Astrocyte (in vitro differentiated cells and primary cell): ENCODE results near the gene CCDC141.

Source experiments
- CTCF ChIP-seq: IDR thresholded peaks from 2 replicates; pipeline ENCODE4 v1.5.1; 2011; ENCODE audit warnings: low read depth, mild to moderate bottlenecking, inconsistent platforms, low read length, moderate library complexity; ENCODE audit not compliant: insufficient read depth
- EZH2 ChIP-seq: IDR thresholded peaks from 2 replicates; pipeline ENCODE4 v1.6.1; 2012; ENCODE audit warnings: mild to moderate bottlenecking, low read length, inconsistent platforms; ENCODE audit not compliant: insufficient read depth

- peak; percentile 93 for TF ChIP-seq CTCF
- no peak for TF ChIP-seq EZH2
Measured at GRCh38 chr2:178891265-178891958, 158.5 kb downstream of the CCDC141 start.
